AG10803 (cell line): Measurements from ENCODE around the gene CXADR.
"Not testable (repeated sequence)": the region's sequence is repeated elsewhere in the genome, so short reads cannot be mapped to it uniquely, and the experiment has no call there.

Experiments
- DNase-seq: peaks from one replicate; pipeline ENCODE4 v3.0.0; 2010; ENCODE audit warnings: low read depth
- H3K4me3 ChIP-seq: 2 replicates; pipeline ENCODE4 v1.5.1; 2011; ENCODE audit warnings: mild to moderate bottlenecking, low read length, control low read depth
- TF ChIP-seq, protein P1 (sequence below): conservative IDR thresholded peaks from 2 replicates; pipeline ENCODE4 v1.5.1; 2011; ENCODE audit warnings: mild to moderate bottlenecking, low read length, control low read depth, inconsistent platforms

Gene CXADR

DNA sequence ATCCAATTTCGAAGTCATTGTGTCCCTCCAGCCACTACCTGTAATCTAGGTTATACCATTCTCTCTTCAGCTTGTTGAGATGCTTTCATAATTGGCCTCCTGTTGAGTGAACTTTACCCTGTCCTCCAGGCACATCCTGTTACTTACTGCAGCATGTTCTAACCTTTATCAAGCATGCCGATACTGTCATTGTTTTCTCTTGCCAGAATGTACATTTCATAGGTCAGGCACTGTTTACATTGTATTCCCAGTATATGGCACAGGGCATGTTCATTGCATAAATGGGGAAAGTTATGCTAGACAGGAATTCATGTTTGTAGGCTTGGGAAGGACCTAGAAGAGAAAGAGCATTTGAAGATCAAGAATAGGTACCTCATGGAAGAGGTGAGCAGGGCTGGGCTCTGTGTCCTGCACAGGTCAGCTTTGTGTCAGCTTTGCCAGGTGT lies 10.2 kb downstream of the CXADR start:
- no peak for DNase-seq
- H3K4me3 ChIP-seq: no peak overlapping the region
- TF ChIP-seq, protein P1, sequence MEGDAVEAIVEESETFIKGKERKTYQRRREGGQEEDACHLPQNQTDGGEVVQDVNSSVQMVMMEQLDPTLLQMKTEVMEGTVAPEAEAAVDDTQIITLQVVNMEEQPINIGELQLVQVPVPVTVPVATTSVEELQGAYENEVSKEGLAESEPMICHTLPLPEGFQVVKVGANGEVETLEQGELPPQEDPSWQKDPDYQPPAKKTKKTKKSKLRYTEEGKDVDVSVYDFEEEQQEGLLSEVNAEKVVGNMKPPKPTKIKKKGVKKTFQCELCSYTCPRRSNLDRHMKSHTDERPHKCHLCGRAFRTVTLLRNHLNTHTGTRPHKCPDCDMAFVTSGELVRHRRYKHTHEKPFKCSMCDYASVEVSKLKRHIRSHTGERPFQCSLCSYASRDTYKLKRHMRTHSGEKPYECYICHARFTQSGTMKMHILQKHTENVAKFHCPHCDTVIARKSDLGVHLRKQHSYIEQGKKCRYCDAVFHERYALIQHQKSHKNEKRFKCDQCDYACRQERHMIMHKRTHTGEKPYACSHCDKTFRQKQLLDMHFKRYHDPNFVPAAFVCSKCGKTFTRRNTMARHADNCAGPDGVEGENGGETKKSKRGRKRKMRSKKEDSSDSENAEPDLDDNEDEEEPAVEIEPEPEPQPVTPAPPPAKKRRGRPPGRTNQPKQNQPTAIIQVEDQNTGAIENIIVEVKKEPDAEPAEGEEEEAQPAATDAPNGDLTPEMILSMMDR: no peak

- DNase-seq, H3K4me3 ChIP-seq: not testable (repeated sequence)
Measured at GRCh38 chr21:17523979-17524494, 11.2 kb downstream of the CXADR start.

GRCh38 chr21:17524635-17525034 lies 11.8 kb downstream of the CXADR start:
- DNase-seq: no peak
- TF ChIP-seq, protein P1: no peak
- H3K4me3 ChIP-seq: no peak overlapping the region

GRCh38 chr21:17526776-17527175 lies 13.9 kb downstream of the CXADR start:
- TF ChIP-seq, protein P1: no peak
- H3K4me3 ChIP-seq: no peak overlapping the region
- no peak for DNase-seq

DNA sequence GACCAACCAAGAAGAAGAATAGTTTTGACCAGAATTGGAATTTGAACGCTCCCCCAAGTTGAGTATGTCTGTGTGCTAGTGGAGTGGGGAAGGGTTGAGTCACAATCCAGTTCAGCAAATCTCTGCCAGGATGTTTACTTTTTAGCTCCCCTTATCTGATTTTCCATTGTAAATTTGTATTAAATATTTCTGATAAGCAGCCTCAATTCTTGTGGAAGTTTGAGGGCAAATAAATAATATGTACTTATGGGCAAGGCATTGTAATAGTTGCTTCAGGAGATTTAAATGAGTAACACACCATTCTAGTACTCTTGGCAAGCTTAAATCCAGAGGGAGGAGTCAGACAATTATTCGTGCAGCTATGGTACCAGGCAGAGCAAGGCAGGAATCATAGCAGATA lies 14.4 kb downstream of the CXADR start:
- no peak overlapping the region for H3K4me3 ChIP-seq
- TF ChIP-seq, protein P1: no peak
- no peak for DNase-seq

GRCh38 chr21:17527711-17528110 lies 14.9 kb downstream of the CXADR start:
- no peak for DNase-seq
- TF ChIP-seq, protein P1: no peak
- no peak overlapping the region for H3K4me3 ChIP-seq

DNA sequence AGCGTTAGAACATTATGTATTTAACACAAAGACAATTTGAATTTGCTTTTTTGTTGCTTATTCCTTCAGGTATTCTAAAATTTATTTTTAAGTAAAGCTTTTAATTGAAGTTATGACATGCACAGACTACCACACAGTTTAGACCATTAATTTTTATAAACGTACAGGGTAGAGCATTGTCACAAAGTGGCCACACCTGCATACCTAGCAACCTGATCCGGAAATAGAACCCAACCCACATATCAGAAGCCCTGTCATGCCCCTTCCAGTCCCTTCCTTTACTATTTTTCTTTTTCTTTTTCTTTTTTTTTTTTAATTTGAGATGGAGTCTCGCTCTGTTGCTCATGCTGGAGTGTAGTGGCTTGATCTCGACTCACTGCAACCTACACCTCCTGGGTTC lies 16.8 kb downstream of the CXADR start:
- no peak overlapping the region for H3K4me3 ChIP-seq
- no peak for DNase-seq
- TF ChIP-seq, protein P1: no peak

DNA sequence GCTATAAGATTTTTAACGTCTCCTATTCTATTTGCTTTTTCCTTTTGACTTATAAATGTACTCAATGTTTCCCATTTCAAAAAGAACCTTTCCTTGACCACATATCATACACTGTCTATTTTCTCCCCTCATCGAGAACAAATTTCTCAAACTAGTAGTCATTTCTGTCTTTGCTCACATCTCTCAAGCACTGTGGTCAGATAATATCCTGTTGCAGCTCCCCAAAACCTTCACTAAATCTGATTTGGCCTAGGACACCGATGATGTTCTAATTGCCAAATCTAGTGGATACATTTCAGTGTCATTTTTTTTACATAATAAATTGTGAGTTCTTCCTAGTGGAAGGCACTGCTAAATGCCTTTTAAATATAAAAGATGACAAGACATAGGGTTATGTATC lies 19.4 kb downstream of the CXADR start:
- DNase-seq: no peak
- no peak overlapping the region for H3K4me3 ChIP-seq
- TF ChIP-seq, protein P1: no peak
